Urothelium cell line (cell line): Measurements from ENCODE around the gene SPAG5.

Experiments used
- DNase-seq: peaks from one replicate; pipeline ENCODE4 v3.0.0; 2011; ENCODE audit warnings: low spot score, mixed read lengths
- FAIRE-seq: peaks from 2 replicates; lab custom pipeline; 2011; peaks lifted over from hg19 to GRCh38; lab: Jason Lieb, UNC

SPAG5 gene

GRCh38 chr17:28545787-28546415 lies 52.9 kb downstream of the SPAG5 start:
- FAIRE-seq: no peak
- DNase-seq: no peak

- DNase-seq (no peak), FAIRE-seq (no peak)
Observed at GRCh38 chr17:28545141-28545503, 53.7 kb downstream of the SPAG5 start.

GRCh38 chr17:28544402-28545140 lies 54.3 kb downstream of the SPAG5 start:
- no peak for DNase-seq
- FAIRE-seq: no peak

- FAIRE-seq (no peak), DNase-seq (no peak)
Observed at GRCh38 chr17:28541439-28541838, 57.4 kb downstream of the SPAG5 start.

GRCh38 chr17:28540231-28540630 lies 58.6 kb downstream of the SPAG5 start:
- no peak for FAIRE-seq
- DNase-seq: no peak

- FAIRE-seq: no peak
- DNase-seq: no peak
Observed at GRCh38 chr17:28538296-28538895, 60.4 kb downstream of the SPAG5 start.

DNA sequence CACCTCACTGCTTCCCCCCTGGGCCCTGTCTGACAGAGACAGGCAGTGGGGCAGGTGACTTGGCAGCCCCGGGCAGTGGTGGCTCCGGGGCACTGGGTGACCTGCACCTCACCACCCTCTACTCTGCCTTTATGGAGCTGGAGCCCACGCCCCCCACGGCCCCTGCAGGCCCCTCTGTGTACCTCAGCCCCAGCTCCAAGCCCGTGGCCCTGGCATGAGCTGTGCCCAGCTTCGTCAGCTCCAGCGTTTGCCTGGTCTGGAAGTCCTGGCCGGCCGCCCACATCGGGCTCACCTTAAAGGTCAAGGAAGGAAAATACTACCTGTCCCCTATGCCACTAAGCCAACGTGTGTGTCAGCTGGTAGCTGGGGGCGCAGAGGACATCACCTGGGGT lies 61.6 kb downstream of the SPAG5 start:
- FAIRE-seq: no peak
- no peak for DNase-seq

GRCh38 chr17:28536532-28537218 lies 62.1 kb downstream of the SPAG5 start:
- DNase-seq: no peak
- no peak for FAIRE-seq

DNA sequence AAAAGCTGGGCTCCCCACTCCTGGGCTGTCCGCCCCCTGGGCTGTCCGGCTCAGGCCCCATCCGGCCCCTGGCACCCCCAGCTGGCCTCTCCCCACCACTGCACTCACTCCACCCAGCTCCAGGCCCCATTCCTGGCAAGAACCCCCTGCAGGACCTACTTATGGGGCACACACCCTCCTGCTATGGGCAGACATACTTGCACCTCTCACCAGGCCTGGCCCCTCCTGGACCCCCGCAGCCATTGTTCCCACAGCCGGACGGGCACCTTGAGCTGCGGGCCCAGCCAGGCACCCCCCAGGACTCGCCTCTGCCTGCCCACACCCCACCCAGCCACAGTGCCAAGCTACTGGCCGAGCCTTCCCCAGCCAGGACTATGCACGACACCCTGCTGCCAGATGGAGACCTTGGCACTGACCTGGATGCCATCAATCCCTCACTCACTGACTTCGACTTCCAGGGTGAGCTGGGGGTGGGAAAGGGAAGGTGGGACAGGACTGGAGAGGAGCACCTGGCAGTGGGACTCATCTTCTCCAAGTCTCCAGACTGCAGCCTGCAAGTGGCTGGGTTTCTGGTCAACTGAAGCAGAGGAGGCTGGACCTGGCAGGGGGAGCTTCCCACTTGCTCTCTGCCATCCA lies 64.0 kb downstream of the SPAG5 start:
- FAIRE-seq: no peak
- no peak for DNase-seq

DNA sequence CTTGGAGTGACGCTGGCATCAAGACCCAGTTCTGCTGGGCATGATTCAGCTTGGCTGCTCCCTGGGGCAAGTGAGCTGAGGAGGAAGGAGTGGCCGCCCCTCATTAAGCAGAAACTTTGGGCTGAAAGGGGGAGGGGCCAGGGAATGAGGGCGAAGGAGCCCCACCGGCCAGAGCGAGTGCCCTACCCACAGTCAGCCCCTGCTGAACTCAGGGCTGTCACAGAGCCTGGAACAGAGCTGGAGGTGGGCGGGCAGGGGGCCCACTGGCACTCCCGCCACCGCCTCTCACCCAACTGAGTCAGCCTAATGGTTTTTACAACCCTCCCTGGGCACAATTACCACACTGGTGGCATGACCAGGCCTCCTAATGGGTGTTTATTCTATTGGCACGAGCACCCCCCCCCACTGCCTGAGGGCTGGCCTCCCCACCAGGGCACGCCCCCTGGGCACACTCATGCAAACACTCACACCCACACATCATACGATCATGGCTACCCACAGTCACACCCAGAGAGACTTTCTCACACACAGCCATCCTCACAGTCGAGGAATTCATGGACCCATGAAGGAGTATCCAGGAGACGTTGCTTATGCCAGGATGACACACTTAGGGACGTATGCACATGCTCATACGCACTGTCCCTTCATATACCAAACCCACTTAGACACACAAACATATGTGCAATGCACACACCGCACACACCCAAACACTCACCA lies 65.6 kb downstream of the SPAG5 start:
- DNase-seq: no peak
- peak; percentile 65 for FAIRE-seq

- no peak for FAIRE-seq
Observed at GRCh38 chr17:28532050-28532960, 66.5 kb downstream of the SPAG5 start.

DNA sequence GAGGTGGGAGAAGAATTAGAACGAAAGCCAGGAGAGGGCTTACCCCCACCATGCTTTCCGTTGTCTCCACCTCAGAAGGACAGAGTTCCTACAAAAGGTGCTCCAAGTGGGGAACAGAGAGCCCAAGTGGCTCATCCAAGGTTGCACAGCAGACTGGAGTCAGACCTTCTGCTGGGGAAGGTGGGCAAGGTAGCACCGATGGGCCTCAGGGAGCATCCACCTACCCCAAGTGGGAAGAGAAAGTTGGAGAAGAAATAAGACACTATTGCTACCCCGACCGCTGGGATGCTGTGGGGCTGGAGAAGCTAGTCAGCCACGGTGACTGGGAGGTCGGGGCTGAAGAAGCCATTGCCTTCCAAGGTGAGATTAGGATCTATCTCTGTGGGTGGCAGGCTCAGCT lies 67.9 kb downstream of the SPAG5 start:
- FAIRE-seq (no peak), DNase-seq (no peak)

More at GRCh38 chr17:28532050-28532960, 66.5 kb downstream of the SPAG5 start:
- DNase-seq: no peak

DNA sequence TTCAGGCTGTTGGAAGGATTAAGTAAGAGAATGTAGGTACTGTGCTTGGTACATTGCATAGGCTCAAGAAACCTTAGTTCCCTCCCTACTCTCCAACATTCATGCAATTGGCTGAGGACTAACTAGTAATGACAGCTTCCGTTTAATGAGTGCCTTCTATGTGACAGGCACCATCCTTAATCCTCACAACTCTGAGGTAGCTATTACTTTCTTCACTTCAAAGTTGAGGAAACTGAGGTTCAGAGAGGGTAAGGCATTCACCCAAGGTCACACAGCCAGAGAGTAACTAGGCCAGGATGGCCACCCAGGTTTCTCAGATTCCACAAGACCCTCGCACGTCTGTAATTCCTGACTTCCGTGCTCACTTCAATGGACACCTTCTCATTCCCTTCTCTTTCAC lies 68.6 kb downstream of the SPAG5 start:
- DNase-seq: no peak
- no peak for FAIRE-seq

GRCh38 chr17:28529013-28529400 lies 69.8 kb downstream of the SPAG5 start:
- FAIRE-seq (no peak), DNase-seq (no peak)

DNA sequence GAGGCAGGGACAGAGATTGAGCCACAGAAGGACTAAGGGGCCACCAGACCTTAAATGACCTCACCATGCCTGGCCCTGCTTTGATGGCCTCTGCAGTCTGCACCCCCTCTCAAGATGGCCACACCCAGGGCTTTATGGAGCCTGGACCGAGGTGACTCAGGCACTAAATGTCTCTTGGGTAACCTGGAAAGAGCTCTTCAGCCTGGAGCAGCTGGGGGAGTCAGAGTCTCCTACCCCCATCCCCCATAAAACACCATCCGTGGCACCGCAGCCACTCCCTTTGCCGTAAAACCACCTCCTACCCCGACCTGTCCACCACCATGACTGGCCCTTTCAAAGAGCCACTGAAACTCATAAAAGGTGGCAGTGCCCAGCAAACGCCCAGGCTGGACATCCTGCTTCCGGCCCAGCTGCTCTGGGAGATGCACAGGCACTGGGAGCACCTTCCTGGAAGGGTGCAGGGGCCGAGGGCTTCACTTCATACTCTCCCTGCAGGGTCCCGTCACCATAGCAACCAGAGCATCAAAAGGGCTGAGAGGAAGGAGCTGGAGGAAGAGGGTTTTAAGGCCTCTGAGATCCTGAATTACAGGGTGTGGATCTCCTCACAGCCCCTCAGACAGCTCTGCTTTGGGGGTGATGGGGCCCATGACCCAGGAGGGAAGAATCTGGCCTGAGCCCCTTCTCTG lies 70.4 kb downstream of the SPAG5 start:
- no peak for FAIRE-seq
- DNase-seq: no peak

DNA sequence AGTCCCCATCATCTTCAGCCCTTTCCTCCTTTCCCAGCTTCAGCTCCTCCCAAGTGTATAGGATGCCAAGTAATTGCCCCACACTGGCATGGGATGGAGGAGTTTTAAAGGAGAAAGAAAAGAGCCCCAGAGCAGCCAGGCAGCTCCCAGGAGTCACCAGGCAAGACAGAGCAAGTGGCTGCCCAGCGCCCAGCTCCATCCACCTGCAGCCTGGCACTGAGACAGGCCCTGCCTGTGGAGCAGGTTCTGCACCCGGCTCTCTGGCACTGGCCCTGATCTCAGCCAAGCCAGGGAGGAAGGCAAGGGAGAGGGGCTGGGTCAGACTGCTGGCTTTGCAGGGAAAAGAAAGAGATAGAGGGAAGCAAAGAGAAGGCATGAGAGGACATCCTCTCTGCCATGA lies 71.0 kb downstream of the SPAG5 start:
- no peak for FAIRE-seq
- no peak for DNase-seq
